H1 (cell line): ENCODE results near the gene DOC2A. TPM values are rescaled to one million over a fixed set of nuclear protein-coding genes. Genes with fewer than 3 reads are reported as not detected.
A peak's percentile ranks its signal among the peaks of the same experiment; 100 is the strongest.

Experiments used
- CBX5 ChIP-seq: fragments of 300-800, 300-1000 bp; sonication (generic); IDR thresholded peaks from 2 replicates; pipeline ENCODE4 v1.7.1; 2016; ENCODE audit warnings: antibody characterized with exemption, low read length, low read depth
- RAD21 ChIP-seq, 2 experiments: IDR thresholded peaks in 1 of 2; conservative IDR thresholded peaks in 1 of 2; 2 replicates each; pipeline ENCODE4 v1.6.1; 2011; ENCODE audit warnings: low read depth in 2 of 2, low read length in 2 of 2, improper control_type of control experiment in 1 of 2, inconsistent platforms in 1 of 2, mild to moderate bottlenecking in 1 of 2, moderate library complexity in 1 of 2
- polyA plus RNA-seq, 7 experiments: library from polyadenylated mRNA; depleted of rRNA in 3 of 7; stranded (reverse) in 5 of 7; unstranded in 2 of 7; fragments of >200 nt in 5 of 7; fragments of 200-250 nt in 2 of 7; gene quantifications; 1 replicate in 5 of 7; 2 replicates in 1 of 7; 4 replicates in 1 of 7; pipeline versions ENCODE4 v1.2.1 to v1.2.3, GENCODE V29; 2011 to 2013; ENCODE audit warnings: missing spikeins in 2 of 7, mixed read lengths in 2 of 7
- total RNA-seq: library from RNA; stranded (reverse); fragmentation: NEBNext Ultra II Directional; extraction: Animal tissue kit (Norgen Biotek cat#: 25700); gene quantifications from 2 replicates; pipeline ENCODE4 v1.2.1, GENCODE V29; 2021

The DOC2A gene
- total and polyA plus RNA-seq, 2 of the 8 experiments (the other 6 are each of a cell fraction or from before 2014, with no cell fraction given), result 13.9 to 20.7 TPM

- TF ChIP-seq CBX5 (no peak), RAD21 (IDR thresholded peaks at IDR 0.05 in 1 of 2, conservative IDR thresholded peaks at IDR 0.05 in 1 of 2; ENCODE audit: low read depth in 2 of 2, low read length in 2 of 2) (peak; percentile 92 to 95)
Measured at GRCh38 chr16:30032083-30032819, 21.4 kb upstream of the DOC2A start (continued).
